HG02852 (cell line): ENCODE measurements around the gene LELP1.
"Not testable (repeated sequence)": the region's sequence is repeated elsewhere in the genome, so short reads cannot be mapped to it uniquely, and the experiment has no call there.

Source experiments
- ATAC-seq: cut with Tn5 transposase; IDR thresholded peaks from one replicate; pipeline ENCODE4 v1.9.1; 2021; ENCODE audit warnings: mild to moderate bottlenecking, moderate library complexity; ENCODE audit not compliant: unreplicated experiment

Gene LELP1

GRCh38 chr1:153228491-153228890, 25.3 kb downstream of the LELP1 start:
- ATAC-seq, result no peak

- not testable (repeated sequence) for ATAC-seq
Measured at GRCh38 chr1:153229076-153229829, 26.0 kb downstream of the LELP1 start.

GRCh38 chr1:153231363-153231762, 28.1 kb downstream of the LELP1 start:
- no peak for ATAC-seq

GRCh38 chr1:153231785-153232184, 28.6 kb downstream of the LELP1 start:
- ATAC-seq, result no peak

- ATAC-seq, result no peak
Measured at GRCh38 chr1:153232553-153232952, 29.3 kb downstream of the LELP1 start.

- ATAC-seq, result no peak
Measured at GRCh38 chr1:153233448-153233847, 30.2 kb downstream of the LELP1 start.

GRCh38 chr1:153238527-153238926, 35.3 kb downstream of the LELP1 start:
- no peak for ATAC-seq

GRCh38 chr1:153242160-153242559, 38.9 kb downstream of the LELP1 start:
- ATAC-seq, result no peak

GRCh38 chr1:153245466-153245865, 42.2 kb downstream of the LELP1 start:
- ATAC-seq, result no peak

- ATAC-seq, result no peak
Measured at GRCh38 chr1:153246018-153246417, 42.8 kb downstream of the LELP1 start.

- no peak for ATAC-seq
Measured at GRCh38 chr1:153246825-153247224, 43.6 kb downstream of the LELP1 start.

- ATAC-seq, result no peak
Measured at GRCh38 chr1:153248176-153248879, 45.1 kb downstream of the LELP1 start.

GRCh38 chr1:153250166-153250565, 46.9 kb downstream of the LELP1 start:
- no peak for ATAC-seq

GRCh38 chr1:153251087-153251486, 47.9 kb downstream of the LELP1 start:
- no peak for ATAC-seq

- ATAC-seq, result no peak
Measured at GRCh38 chr1:153251562-153251961, 48.3 kb downstream of the LELP1 start.

- ATAC-seq, result no peak
Measured at GRCh38 chr1:153251988-153252387, 48.8 kb downstream of the LELP1 start.

GRCh38 chr1:153253076-153253475, 49.8 kb downstream of the LELP1 start:
- ATAC-seq, result no peak

GRCh38 chr1:153253693-153254092, 50.5 kb downstream of the LELP1 start:
- ATAC-seq, result no peak
